SHP77 treated with DMSO at 0.1 percent for 48 hours (cell line): ENCODE results near the gene YOD1.

Experiments
- DNase-seq: peaks from one replicate; lab custom pipeline; 2025; lab: John Stamatoyannopoulos, UW

Gene YOD1

GRCh38 chr1:207025146-207025880 is 25.7 kb downstream of the YOD1 start:
- no peak for DNase-seq

DNA sequence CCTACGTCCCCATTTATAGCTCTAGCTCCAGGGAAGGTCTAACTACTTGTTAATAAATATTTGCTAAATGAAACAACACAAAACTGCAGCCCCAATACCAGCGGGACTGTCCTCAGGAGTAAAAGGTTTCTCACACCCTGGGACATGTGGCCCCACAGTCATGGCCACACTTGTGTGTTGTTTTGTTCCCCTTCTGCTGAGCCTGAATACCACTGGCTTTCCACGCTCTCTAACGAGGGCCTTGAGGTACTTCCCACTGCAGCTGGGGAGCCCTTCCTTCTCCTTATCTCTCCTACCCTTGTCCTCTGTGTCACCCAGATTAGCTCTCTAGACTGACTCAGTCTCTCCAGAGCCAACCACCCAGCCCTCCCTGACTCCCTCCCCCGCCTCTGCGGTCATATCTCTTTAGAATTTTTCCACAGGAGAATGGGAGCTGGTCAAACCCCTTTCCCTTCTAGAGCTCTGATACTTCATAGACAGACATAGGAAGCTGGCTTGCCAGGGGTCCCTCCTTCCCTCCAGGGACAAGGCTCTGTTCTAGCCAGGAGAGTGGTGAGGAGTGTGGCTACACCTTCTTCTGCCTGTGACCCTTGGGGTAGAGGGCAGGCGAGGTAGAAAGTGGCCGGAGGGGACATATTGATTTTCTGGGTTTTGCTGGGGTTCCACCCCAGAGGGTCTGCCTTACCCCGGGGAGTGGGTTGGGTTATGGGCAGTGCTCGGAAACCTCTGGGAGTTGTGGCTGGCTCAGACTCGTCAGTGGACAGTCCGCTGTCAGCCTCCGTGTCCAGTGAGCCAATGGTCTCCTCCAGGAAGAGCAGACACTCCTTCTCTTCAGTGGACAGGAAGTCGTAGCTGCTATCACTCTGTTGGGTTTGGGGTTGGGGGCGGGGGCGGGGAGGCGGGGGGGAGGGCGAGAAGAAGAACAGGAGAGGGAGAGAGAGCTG is 26.5 kb downstream of the YOD1 start:
- DNase-seq: no peak

- no peak for DNase-seq
Observed at GRCh38 chr1:207022996-207023679, 27.9 kb downstream of the YOD1 start.

DNA sequence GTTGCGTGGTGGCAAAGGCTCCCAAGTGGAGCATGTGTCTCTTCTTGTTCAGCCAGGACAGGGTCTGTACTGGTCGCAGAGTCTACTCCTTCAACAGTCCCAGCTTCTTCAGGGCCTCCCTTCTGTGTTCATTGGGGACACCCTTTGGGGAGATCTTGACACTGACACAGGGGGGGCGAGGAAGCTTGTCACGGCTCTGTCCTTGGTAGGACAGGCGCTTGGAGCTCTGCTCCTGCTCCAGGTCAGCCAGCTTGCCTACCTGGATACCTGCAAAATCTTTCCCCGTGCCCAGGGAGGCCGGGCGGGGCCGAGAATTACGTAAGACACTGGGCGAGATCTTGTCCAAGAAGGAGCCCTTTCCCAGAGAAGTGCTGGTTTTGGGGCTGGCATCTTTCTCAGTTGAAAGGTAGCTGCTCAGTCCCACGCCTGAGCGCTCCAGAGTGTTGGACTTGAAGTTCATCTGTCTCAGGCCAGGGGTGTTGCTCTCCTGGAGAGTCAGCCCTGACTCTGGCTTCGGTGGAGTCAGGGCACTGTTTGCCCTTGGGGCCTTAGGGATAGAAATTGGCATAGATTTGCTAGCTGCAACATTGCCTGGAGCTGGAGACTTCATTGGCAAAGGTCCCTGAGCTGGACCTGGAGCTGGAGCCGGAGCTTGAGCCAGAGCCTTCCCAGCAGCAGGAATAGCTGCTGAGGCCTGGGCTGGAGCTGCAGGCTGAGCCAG is 29.0 kb downstream of the YOD1 start:
- DNase-seq: no peak

DNA sequence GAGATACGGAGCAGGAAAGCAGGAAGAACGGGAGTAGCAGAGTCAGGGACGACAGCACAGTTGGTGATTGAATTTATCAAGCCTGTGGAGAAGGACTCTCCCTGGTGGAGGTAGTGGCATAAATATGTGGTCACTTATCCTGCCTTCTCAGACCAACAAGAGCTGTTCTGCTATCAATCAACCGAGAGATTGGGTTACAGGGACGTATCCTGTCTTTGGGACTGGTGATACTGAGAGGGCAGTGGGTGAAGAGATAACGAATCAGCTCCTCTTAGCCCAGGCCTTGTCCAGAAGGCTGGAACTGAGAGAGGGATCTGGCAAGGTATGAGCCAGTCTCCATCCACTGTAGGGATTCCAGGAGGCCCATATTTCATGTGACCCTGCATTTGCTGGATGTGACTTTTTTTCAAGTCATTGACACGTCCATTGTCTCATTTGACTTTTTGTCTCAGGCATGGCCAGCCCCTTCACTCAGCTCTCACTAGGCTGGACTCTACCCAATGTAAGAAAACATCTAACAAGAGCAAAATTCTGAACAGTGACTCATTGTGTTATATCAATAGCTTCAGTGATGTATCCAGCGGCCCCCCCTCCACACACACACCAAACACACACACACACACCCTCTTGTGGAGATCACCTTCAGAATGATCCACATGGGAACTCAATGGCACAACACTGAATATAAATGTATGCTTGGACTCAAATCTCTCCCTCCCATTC is 29.7 kb downstream of the YOD1 start:
- no peak for DNase-seq

- DNase-seq: no peak
Observed at GRCh38 chr1:207020709-207021107, 30.3 kb downstream of the YOD1 start.

GRCh38 chr1:207020065-207020708 is 30.8 kb downstream of the YOD1 start:
- DNase-seq: no peak

DNA sequence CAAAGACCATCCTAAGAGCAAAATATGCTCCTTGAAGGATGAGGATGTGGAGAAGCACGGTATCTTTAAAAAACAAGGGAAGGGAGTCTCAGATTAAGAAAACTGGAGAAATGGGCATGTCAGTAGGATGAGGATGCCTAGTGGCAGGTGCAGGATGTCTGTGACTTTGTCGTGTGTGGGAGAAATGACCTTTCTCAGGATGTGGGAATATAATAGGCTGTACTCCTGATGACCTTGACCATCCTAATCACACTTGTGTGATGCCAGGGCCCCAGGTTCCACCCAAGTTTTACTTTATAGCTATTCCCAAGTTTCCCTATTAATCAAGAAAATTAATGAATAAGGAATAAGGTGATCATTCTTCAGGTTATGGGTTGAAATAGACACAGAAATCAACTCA is 31.3 kb downstream of the YOD1 start:
- DNase-seq: no peak

- DNase-seq: no peak
Observed at GRCh38 chr1:207019161-207019560, 31.8 kb downstream of the YOD1 start.

DNA sequence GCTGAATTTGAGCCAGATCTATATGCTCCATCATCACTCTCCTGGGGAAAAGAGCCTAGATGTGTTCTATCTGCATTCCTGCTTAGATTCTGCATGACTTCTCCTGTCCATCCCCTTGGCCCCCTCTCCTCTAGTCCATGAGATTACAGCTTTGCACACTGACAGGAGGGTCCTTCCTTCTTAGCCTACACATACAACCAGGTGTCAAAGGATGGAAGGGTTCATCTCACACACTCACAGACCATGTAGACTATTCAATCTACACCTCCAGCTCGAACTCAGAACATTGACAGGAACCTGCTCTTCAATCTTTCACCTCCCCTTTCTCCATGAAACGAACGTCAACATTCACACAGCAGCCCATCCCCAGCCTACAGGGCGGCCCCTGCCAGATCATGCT is 32.3 kb downstream of the YOD1 start:
- no peak for DNase-seq

GRCh38 chr1:207017615-207018559 is 33.1 kb downstream of the YOD1 start:
- DNase-seq: no peak

- no peak for DNase-seq
Observed at GRCh38 chr1:207015791-207016190, 35.2 kb downstream of the YOD1 start.

DNA sequence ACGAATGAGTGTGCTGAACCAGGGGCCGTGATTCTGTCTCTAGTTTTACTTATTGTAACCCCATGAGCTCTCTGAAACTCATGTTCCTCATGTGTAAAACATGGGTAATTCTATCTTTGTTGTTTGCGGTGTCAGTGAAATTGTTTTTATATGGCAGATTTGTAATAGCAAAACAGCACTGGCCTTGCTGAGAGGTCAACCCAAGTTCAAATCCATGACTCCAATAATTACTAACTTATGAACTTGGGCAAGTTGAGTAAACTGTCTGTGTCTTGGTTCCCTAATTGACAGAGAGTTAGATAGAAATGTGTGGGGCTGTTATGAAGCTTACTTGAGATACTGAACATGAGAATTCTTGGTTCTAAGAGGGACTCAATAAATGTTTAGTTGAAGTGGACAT is 36.3 kb downstream of the YOD1 start:
- no peak for DNase-seq

GRCh38 chr1:207013321-207014085 is 37.5 kb downstream of the YOD1 start:
- no peak for DNase-seq

DNA sequence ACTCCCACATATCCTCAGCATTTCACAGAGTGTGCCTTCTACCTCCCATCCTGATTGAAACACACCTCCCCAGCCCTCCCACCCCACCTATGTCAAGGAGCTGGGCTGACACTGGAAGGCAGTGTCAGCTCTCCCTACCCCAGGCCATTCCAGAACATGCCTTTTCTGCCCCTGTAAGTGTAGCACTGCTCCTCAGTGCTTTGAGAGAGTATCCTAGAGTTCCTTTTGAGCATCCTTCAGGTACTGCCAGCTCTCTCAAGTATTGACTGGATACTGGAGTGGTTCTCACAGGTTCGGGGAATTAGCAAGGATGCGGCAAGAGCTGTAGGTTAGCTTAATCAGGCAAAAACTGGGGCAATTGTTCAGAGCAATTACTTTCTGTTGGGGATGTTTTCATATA is 40.3 kb downstream of the YOD1 start:
- DNase-seq: no peak

DNA sequence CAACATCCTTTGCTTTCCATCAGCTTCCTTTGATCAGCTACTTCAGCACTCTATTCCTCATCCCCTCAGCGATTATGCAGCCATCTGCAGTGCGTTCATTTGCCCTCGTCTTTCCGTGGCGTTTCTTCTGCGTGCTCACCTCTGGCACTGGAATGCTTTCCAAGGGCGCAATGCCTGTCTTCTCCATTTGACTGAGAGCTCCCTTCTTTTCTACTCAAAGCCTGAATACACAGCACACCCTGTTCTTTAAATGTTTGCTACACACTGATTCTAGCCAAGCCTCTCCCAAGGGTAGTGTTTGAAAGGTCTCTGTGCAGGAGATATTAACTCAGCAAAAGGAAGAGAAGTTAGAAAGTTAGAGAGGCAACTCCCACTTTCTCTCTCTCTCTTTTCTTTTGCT is 41.1 kb downstream of the YOD1 start:
- DNase-seq: no peak

DNA sequence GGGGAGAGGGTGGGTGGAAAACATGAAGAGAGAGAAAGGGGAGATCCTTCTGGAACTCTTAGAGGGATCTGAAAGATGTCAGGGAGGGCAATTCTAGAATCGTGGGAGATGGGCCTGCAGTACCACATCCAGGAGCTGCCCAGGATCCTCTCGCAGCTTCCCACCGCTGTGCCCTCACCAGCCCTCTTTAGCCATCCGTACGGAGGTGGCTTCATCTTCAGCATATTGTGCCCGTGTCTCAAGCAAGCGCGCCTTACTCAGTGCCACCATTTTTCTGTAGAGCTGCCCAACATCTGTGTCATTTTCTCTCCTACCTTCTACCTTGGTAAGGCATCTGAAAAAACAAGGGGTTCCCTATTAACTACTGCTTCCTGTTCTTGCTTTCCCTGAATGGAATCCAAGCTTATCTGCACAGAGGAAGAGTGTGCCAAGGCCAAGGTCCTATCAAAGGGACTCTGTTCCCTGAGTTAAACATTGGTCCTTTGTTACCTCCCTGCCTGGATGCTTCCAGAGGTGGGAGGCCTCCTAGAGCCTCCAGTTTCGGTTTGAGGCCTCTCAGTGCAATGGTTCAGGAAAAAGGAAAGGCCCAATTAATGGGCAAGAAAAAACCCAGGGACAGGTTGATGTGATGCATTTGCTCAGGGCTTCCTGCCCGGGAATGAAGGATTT is 41.7 kb downstream of the YOD1 start:
- DNase-seq: no peak

DNA sequence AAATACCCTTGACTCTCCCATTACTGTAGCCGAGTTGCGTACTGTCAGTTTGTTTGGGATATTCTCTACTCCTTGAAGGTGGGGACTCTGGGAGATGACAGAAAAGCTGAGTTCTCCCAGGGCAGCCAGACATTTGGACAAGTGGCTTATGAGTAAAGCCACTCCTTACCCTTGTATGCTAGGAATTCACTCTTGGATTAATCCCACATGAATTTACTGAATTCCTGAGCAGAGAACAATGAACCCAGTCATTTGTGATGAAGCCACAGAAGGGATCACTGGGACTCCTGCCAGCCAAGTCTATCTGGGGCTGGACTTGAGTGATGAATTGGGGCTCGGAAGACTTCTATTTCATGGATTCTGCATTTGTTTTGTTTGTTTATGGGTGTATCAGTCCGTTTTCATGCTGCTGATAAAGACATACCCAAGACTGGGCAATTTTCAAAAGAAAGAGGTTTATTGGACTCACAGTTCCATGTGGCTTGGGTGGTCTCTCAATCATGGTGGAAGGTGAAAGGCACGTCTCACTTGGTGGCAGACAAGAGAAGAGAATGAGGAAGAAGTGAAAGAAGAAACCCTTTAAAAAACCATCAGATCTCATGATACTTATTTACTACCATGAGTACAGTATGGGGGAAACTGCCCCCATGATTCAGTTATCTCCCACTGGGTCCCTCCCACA is 43.5 kb downstream of the YOD1 start:
- DNase-seq: no peak
